Gastroesophageal sphincter (tissue), 3 donors: ENCODE measurements around the gene ELAVL3.

Experiments used
- CTCF ChIP-seq, 4 experiments: fragments of 200-600 bp in 2 of 4; fragments of 450-650 bp in 2 of 4; sonication (generic) in 1 of 4; IDR thresholded peaks; one replicate each; pipeline ENCODE4 v1.5.1; 2017 to 2019; ENCODE audit warnings: antibody characterized with exemption in 4 of 4, mild to moderate bottlenecking in 2 of 4, moderate library complexity in 2 of 4
- EP300 ChIP-seq: sonication (generic); formaldehyde crosslinking; IDR thresholded peaks from one replicate; pipeline ENCODE4 v1.6.1; 2017; ENCODE audit warnings: antibody characterized with exemption, mild to moderate bottlenecking
- POLR2A ChIP-seq, 2 donors: fragments of 450-650 bp; IDR thresholded peaks; one replicate each; pipeline ENCODE4 v1.6.1; 2017; ENCODE audit warnings: antibody characterized with exemption in 2 of 2, mild to moderate bottlenecking in 2 of 2, moderate library complexity in 1 of 2
- POLR2AphosphoS5 ChIP-seq: sonication (generic); formaldehyde crosslinking; IDR thresholded peaks from one replicate; pipeline ENCODE4 v1.6.1; 2017; ENCODE audit warnings: antibody characterized with exemption

- TF ChIP-seq EP300 (no peak), CTCF (IDR thresholded peaks at IDR 0.05) (no peak), POLR2AphosphoS5 (no peak), POLR2A (IDR thresholded peaks at IDR 0.05) (no peak)
Measured at GRCh38 chr19:11448923-11449554, 31.8 kb downstream of the ELAVL3 start.
